Bronchial epithelial cell (primary cell): ENCODE results near the gene MGLL. TPM values are rescaled to one million over a fixed set of nuclear protein-coding genes. Genes with fewer than 3 reads are reported as not detected.
A peak's percentile ranks its signal among the peaks of the same experiment; 100 is the strongest.

Experiments
- DNase-seq: peaks from one replicate; pipeline ENCODE4 v3.0.0-alpha.2; 2010; ENCODE audit warnings: low read depth
- FAIRE-seq: peaks from 2 replicates; lab custom pipeline; 2011; peaks lifted over from hg19 to GRCh38; lab: Jason Lieb, UNC
- H3K27me3 ChIP-seq: 2 replicates; pipeline ENCODE4 v1.5.1; 2011; ENCODE audit warnings: low read length; ENCODE audit not compliant: control insufficient read depth, insufficient read depth
- H3K36me3 ChIP-seq: 2 replicates; pipeline ENCODE4 v1.5.1; 2011; ENCODE audit warnings: low read length; ENCODE audit not compliant: control insufficient read depth, insufficient read depth
- H3K4me3 ChIP-seq: 2 replicates; pipeline ENCODE4 v1.5.1; 2011; ENCODE audit warnings: mild to moderate bottlenecking, low read depth, low read length, control low read depth
- total RNA-seq: library from RNA; depleted of rRNA; stranded (reverse); fragments of >200 nt; gene quantifications from 2 replicates; pipeline ENCODE4 v1.2.1, GENCODE V29; 2014
- TF ChIP-seq, protein P1 (sequence below): IDR thresholded peaks from 2 replicates; pipeline ENCODE4 v1.5.1; 2011; ENCODE audit warnings: mild to moderate bottlenecking, moderate library complexity, low read length, control low read depth, inconsistent platforms; ENCODE audit not compliant: insufficient read depth, severe bottlenecking

MGLL gene
- total RNA-seq, 1 donor from 2014 or later: 25.5 TPM

DNA sequence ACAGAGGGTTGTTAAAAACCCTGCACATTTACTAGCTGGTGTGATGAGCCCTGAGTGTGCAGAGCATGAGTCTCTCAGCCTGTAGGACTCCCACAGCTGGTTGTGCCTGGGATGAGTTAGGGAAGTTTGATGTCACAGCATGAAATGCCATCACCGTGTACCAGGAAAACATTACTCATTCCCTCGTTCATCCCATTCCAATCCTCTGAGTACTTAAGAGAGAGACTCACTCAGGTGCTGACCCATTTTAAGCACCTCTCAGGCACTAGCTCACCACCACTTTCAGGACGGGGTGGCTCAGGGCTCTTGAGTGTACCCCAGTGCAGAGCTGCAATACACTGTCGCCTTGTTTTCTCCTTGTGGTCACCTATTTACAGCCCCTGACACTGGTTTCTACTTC, 18.7 kb downstream of the MGLL start:
- peak; percentile 86 for FAIRE-seq
- Histone ChIP-seq H3K27me3 (no peaks in the 10 kb centered on the region), H3K36me3 (peaks cover 5% of the 10 kb centered on the region), H3K4me3 (no peak overlapping the region)
- DNase-seq: peak; percentile 99
- TF ChIP-seq, protein P1, sequence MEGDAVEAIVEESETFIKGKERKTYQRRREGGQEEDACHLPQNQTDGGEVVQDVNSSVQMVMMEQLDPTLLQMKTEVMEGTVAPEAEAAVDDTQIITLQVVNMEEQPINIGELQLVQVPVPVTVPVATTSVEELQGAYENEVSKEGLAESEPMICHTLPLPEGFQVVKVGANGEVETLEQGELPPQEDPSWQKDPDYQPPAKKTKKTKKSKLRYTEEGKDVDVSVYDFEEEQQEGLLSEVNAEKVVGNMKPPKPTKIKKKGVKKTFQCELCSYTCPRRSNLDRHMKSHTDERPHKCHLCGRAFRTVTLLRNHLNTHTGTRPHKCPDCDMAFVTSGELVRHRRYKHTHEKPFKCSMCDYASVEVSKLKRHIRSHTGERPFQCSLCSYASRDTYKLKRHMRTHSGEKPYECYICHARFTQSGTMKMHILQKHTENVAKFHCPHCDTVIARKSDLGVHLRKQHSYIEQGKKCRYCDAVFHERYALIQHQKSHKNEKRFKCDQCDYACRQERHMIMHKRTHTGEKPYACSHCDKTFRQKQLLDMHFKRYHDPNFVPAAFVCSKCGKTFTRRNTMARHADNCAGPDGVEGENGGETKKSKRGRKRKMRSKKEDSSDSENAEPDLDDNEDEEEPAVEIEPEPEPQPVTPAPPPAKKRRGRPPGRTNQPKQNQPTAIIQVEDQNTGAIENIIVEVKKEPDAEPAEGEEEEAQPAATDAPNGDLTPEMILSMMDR: no peak

DNA sequence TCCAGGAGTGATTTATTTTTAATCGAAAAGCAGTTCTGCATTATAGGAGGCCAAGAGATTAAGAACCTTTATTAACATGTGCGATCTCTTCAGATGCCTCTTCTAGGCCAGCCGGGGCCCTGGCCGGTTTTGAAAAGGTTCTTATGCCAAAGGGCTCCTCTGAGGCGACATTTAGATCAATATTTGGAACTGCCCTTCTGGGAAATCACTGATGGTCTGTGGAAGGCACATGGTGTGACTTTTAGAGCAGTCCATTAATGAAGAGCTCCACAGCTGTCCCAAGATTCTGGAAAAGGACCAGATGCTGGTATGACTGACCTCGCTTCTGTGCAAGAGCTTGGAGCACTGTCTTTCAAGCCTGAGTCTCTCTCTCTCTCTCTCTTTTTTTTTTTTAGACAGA, 19.7 kb downstream of the MGLL start:
- TF ChIP-seq, protein P1: no peak
- Histone ChIP-seq H3K36me3 (peaks cover 3% of the 10 kb centered on the region), H3K4me3 (no peak overlapping the region), H3K27me3 (no peaks in the 10 kb centered on the region)
- DNase-seq: no peak
- no peak for FAIRE-seq

DNA sequence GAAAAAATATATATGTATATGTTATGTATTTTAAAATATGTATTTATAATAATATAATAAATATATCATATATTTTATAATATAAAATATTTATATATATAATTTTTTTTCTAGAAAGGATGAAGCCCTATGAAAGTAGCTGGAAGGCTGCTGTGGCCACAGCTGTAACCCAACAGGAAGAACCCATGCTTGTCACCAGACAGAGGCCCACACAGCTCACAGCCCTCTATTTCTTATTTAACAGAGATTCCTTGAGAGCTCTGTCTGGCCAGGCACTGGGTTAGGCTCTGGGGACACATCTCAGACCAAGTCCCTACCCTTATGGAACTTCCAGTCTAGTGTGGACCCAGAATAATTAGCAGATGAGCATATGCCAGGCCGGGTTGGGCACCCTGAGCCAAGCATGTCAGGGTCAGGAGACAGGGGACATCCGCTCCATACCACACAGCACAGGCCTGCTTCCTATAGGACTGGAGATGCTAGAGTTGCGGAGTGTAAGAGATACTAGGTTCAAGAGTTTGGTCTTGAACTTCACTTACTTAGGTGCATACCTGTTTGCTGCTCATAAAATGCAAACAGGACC, 20.5 kb downstream of the MGLL start:
- FAIRE-seq (no peak), DNase-seq (no peak)
- Histone ChIP-seq H3K36me3 (peaks cover 3% of the 10 kb centered on the region), H3K4me3 (no peak overlapping the region), H3K27me3 (no peaks in the 10 kb centered on the region)
- TF ChIP-seq, protein P1: no peak

DNA sequence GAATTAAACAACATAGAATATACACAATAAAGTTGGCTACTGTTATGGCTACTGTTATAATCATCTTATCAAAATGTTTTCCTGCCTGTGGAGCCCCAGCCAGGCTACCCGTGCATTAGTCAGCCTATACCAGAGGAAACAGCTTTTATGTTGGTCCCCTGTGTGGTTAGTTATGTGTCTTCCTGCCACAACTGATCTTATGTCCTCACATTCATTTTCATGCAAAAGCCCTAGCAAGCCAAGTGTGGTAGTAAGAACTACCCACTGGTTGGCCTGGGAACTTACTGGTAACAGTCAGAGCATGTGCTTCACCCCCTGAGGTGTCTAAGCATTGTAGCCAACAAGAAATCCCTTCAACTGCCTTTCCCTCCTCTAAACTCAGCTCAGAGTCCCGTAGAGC, 21.8 kb downstream of the MGLL start:
- DNase-seq (peak; percentile 53), FAIRE-seq (no peak)
- Histone ChIP-seq H3K27me3 (no peaks in the 10 kb centered on the region), H3K36me3 (peaks cover 2% of the 10 kb centered on the region), H3K4me3 (no peak overlapping the region)
- TF ChIP-seq, protein P1: no peak

DNA sequence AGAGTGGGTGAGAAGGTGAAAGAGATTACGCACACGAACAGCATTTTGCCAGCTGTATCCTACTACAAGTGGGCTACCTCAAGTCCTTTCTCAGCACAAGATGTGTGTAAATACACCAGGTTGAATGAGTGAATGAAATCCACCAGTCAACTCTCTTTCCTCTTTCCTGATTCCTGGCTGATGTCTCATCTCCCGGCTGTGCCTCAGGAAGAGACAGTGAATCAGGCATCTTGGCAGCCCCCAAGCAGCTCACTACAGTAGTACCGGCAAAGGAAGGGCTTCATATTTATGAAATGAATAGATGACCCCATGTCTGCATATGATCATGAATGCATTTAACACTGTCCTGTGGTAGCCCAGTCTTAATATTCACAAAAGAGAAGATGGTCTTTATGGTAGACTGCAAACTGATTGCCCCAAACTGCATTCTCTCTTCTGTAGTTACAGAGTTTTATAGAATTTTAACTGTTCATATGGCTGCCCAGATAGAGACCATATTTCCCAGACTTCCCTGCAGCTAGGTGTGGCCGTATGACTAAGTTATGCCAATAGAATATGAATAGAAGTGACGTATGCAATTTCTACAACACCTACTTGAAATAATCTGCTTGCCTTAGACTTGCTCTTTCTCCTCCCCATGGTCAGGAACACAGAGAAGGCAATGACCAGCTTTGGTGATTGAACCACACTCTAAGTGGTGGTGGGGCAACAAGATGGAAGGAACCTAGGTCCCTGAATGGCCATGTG, 22.7 kb downstream of the MGLL start:
- Histone ChIP-seq H3K36me3 (peaks cover 2% of the 10 kb centered on the region), H3K4me3 (no peak overlapping the region), H3K27me3 (no peaks in the 10 kb centered on the region)
- peak; percentile 98 for FAIRE-seq
- TF ChIP-seq, protein P1: no peak
- DNase-seq: peak; percentile 98
